ENCODE data around the gene ZNF74. TPM values are rescaled to one million over a fixed set of nuclear protein-coding genes. Genes with fewer than 3 reads are reported as not detected.
"Not testable (repeated sequence)": the region's sequence is repeated elsewhere in the genome, so short reads cannot be mapped to it uniquely, and the experiment has no call there.

ZNF74 gene
- total RNA-seq, 1 donor from 2014 or later, result 20.4 TPM

GRCh38 chr22:20444325-20444724 is 50.4 kb downstream of the ZNF74 start:
- no peak overlapping the region for H3K4me3 Mint-ChIP-seq (ENCODE audit: unreplicated experiment)
- no peak for DNase-seq (ENCODE audit: extremely low spot score, unreplicated experiment)

DNA sequence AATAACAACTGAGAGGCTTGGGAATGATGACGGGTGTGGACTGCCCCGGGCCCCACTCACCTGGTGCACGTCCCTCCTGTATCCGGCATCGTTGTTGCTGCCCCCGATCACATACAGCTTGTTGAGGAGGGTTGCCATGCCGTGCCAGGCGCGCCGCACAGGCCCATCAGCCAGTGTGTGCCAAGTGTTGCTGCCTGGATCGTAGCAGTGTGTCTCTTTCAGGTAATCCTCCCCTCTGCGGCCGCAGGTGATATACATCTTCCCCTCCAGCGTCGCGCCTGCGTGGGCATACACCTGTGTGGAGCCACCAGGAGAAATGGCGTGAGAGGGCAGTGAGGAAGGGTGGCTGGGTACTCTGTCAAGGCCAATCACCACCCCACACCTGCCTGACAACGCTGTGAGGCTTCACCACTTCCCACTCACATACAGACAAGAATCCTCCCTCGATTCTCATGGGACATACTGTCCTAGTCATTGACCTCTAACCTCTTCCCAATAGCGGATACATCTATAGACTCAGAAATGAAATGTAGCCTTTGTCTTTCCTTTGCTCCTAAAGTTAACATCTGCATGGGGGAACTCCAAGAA is 52.5 kb downstream of the ZNF74 start:
- no peak for DNase-seq (ENCODE audit: extremely low spot score, unreplicated experiment)
- Mint-ChIP-seq H3K27ac (ENCODE audit: unreplicated experiment) (no peak overlapping the region), H3K4me1 (ENCODE audit: unreplicated experiment) (peaks cover 15% of the 10 kb centered on the region), H3K4me3 (ENCODE audit: unreplicated experiment) (no peak overlapping the region), H3K36me3 (ENCODE audit: unreplicated experiment) (peaks cover 24% of the 10 kb centered on the region), H3K9me3 (ENCODE audit: unreplicated experiment) (no peaks in the 10 kb centered on the region), H3K27me3 (ENCODE audit: unreplicated experiment) (no peaks in the 10 kb centered on the region)
- TF ChIP-seq, protein P1, sequence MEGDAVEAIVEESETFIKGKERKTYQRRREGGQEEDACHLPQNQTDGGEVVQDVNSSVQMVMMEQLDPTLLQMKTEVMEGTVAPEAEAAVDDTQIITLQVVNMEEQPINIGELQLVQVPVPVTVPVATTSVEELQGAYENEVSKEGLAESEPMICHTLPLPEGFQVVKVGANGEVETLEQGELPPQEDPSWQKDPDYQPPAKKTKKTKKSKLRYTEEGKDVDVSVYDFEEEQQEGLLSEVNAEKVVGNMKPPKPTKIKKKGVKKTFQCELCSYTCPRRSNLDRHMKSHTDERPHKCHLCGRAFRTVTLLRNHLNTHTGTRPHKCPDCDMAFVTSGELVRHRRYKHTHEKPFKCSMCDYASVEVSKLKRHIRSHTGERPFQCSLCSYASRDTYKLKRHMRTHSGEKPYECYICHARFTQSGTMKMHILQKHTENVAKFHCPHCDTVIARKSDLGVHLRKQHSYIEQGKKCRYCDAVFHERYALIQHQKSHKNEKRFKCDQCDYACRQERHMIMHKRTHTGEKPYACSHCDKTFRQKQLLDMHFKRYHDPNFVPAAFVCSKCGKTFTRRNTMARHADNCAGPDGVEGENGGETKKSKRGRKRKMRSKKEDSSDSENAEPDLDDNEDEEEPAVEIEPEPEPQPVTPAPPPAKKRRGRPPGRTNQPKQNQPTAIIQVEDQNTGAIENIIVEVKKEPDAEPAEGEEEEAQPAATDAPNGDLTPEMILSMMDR (IDR thresholded peaks at IDR 0.05), result no peak

More at GRCh38 chr22:20444325-20444724, 50.4 kb downstream of the ZNF74 start:
- no peaks in the 10 kb centered on the region for H3K9me3 Mint-ChIP-seq (ENCODE audit: unreplicated experiment)
- peaks cover 19% of the 10 kb centered on the region for H3K36me3 Mint-ChIP-seq (ENCODE audit: unreplicated experiment)
- H3K27me3 Mint-ChIP-seq (ENCODE audit: unreplicated experiment), result no peaks in the 10 kb centered on the region
- TF ChIP-seq, protein P1 (IDR thresholded peaks at IDR 0.05), result no peak
- H3K27ac Mint-ChIP-seq (ENCODE audit: unreplicated experiment), result no peak overlapping the region
- H3K4me1 Mint-ChIP-seq (ENCODE audit: unreplicated experiment), result peaks cover 20% of the 10 kb centered on the region

- Mint-ChIP-seq H3K36me3 (ENCODE audit: unreplicated experiment) (peaks cover 28% of the 10 kb centered on the region), H3K9me3 (ENCODE audit: unreplicated experiment) (no peaks in the 10 kb centered on the region), H3K27me3 (ENCODE audit: unreplicated experiment) (no peaks in the 10 kb centered on the region), H3K4me1 (ENCODE audit: unreplicated experiment) (no peaks in the 10 kb centered on the region), H3K4me3 (ENCODE audit: unreplicated experiment) (no peak overlapping the region), H3K27ac (ENCODE audit: unreplicated experiment) (no peak overlapping the region)
- TF ChIP-seq, protein P1 (IDR thresholded peaks at IDR 0.05), result no peak
- no peak for DNase-seq (ENCODE audit: extremely low spot score, unreplicated experiment)
Measured at GRCh38 chr22:20448630-20449029, 54.7 kb downstream of the ZNF74 start.

DNA sequence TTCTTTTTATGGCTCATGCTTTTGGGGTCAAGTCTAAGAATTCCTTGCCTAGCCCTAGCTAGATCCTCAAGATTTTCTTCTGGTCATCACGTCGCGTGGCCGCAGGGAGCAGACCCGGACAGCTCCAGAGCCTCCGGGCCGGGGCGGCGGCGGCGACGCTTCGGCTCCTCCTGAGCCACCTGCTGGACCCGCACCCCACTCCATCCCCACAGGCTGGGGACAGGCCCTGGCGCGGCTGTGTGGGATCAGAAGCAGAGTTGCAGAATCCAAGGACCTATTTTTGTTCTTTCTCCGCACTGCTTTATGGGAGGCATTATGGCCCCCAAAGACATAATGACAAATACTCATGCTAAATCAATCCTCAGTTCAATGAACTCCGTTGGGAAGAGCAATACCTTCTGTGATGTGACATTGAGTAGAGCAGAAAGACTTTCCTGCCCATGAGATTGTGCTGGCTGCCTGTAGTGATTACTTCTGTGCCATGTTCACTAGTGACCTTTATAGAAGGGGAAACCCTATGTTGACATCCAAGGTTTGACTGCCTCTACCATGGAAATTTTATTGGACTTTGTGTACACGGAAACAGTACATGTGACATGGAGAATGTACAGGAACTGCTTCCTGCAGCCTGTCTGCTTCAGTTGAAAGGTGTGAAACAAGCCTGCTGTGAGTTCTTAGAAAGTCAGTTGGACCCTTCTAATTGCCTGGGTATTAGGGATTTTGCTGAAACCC is 56.0 kb downstream of the ZNF74 start:
- peaks cover 2% of the 10 kb centered on the region for H3K4me1 Mint-ChIP-seq (ENCODE audit: unreplicated experiment)
- no peaks in the 10 kb centered on the region for H3K27me3 Mint-ChIP-seq (ENCODE audit: unreplicated experiment)
- H3K36me3 Mint-ChIP-seq (ENCODE audit: unreplicated experiment), result peaks cover 19% of the 10 kb centered on the region
- no peak overlapping the region for H3K4me3 Mint-ChIP-seq (ENCODE audit: unreplicated experiment)
- H3K27ac Mint-ChIP-seq (ENCODE audit: unreplicated experiment), result no peak overlapping the region
- TF ChIP-seq, protein P1 (IDR thresholded peaks at IDR 0.05), result no peak
- H3K9me3 Mint-ChIP-seq (ENCODE audit: unreplicated experiment), result no peaks in the 10 kb centered on the region
- DNase-seq (ENCODE audit: extremely low spot score, unreplicated experiment), result no peak

GRCh38 chr22:20450551-20450906 is 56.6 kb downstream of the ZNF74 start:
- no peak overlapping the region for H3K4me3 Mint-ChIP-seq (ENCODE audit: unreplicated experiment)
- peaks cover 19% of the 10 kb centered on the region for H3K36me3 Mint-ChIP-seq (ENCODE audit: unreplicated experiment)
- DNase-seq (ENCODE audit: extremely low spot score, unreplicated experiment), result no peak
- H3K27me3 Mint-ChIP-seq (ENCODE audit: unreplicated experiment), result no peaks in the 10 kb centered on the region
- H3K9me3 Mint-ChIP-seq (ENCODE audit: unreplicated experiment), result no peaks in the 10 kb centered on the region
- peaks cover 4% of the 10 kb centered on the region for H3K4me1 Mint-ChIP-seq (ENCODE audit: unreplicated experiment)
- H3K27ac Mint-ChIP-seq (ENCODE audit: unreplicated experiment), result no peak overlapping the region
- TF ChIP-seq, protein P1 (IDR thresholded peaks at IDR 0.05), result no peak

GRCh38 chr22:20451129-20451778 is 57.3 kb downstream of the ZNF74 start:
- not testable (repeated sequence) for H3K9me3 Mint-ChIP-seq (ENCODE audit: unreplicated experiment); DNase-seq (ENCODE audit: extremely low spot score, unreplicated experiment); H3K27me3 Mint-ChIP-seq (ENCODE audit: unreplicated experiment); H3K4me1 Mint-ChIP-seq (ENCODE audit: unreplicated experiment); H3K27ac Mint-ChIP-seq (ENCODE audit: unreplicated experiment); H3K4me3 Mint-ChIP-seq (ENCODE audit: unreplicated experiment)
- H3K36me3 Mint-ChIP-seq (ENCODE audit: unreplicated experiment), result peaks cover 22% of the 10 kb centered on the region
